GM12874 (cell line): ENCODE measurements around the gene NPM3.

Source experiments
- CTCF ChIP-seq: IDR thresholded peaks from 2 replicates; pipeline ENCODE4 v1.5.1; 2011; ENCODE audit warnings: low read depth, mild to moderate bottlenecking, control low read depth, low read length, moderate library complexity; ENCODE audit not compliant: insufficient read depth

The NPM3 gene

GRCh38 chr10:101827919-101828600 is 44.8 kb upstream of the NPM3 start:
- TF ChIP-seq CTCF, result no peak

GRCh38 chr10:101826852-101827434 is 43.7 kb upstream of the NPM3 start:
- no peak for TF ChIP-seq CTCF

- TF ChIP-seq CTCF, result no peak
Measured at GRCh38 chr10:101824736-101825135, 41.5 kb upstream of the NPM3 start.

- TF ChIP-seq CTCF, result no peak
Measured at GRCh38 chr10:101818872-101819633, 35.8 kb upstream of the NPM3 start.

- no peak for TF ChIP-seq CTCF
Measured at GRCh38 chr10:101818119-101818871, 35.0 kb upstream of the NPM3 start, which contains the start of gene OGA. TSS of gene OGA (minus strand) at chr10:101818444. CDS start at chr10:101818022, 422 bp downstream.

GRCh38 chr10:101817337-101818118 is 34.3 kb upstream of the NPM3 start:
- TF ChIP-seq CTCF, result no peak

- no peak for TF ChIP-seq CTCF
Measured at GRCh38 chr10:101816913-101817336, 33.7 kb upstream of the NPM3 start.
